ENCODE measurements around the gene CD24. TPM values are rescaled to one million over a fixed set of nuclear protein-coding genes. Genes with fewer than 3 reads are reported as not detected.

Gene CD24
- total RNA-seq, 1 donor from 2014 or later = 0.99 TPM

Other genes starting within 250 kb of the CD24 start
- gene MTRES1, start 53.5 kb upstream of the CD24 start, total RNA-seq = 37.3 TPM
- 1.2 TPM for gene BEND3, start 140.8 kb upstream of the CD24 start, total RNA-seq